ENCODE results near the gene RAB6D.

The RAB6D gene

DNA sequence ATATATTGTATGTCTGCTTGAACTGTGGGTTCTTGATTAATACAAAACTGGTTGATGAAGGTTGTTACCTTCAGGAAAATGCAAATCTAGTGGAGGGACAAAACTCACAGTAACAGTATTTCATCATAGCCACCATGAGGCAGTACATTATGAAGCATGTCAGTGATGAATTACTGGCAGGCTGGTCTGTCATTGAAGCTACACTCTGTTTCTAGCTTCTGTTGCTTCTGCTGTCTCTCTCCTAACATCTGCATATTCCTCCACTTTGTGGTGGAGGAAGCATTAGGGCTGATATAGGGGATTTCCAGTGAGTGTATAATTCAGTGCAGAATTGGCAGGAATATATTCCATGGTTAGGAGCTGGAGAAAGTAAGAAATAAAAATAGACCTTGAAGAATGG lies 44.2 kb upstream of the RAB6D start:
- no peaks in the 10 kb centered on the region for H3K36me3 ChIP-seq (replicated peaks in 1 of 2; ENCODE audit: control insufficient read depth in 2 of 2, insufficient read depth in 2 of 2, low read length in 2 of 2)
- no peak overlapping the region for H3K4me2 ChIP-seq (ENCODE audit: insufficient read depth, low read length, poor library complexity, severe bottlenecking)
- H3K4me1 ChIP-seq (ENCODE audit: control insufficient read depth in 2 of 2, insufficient read depth in 1 of 2, low read depth in 1 of 2, low read length in 2 of 2): no peaks in the 10 kb centered on the region
- H3K27ac ChIP-seq (replicated peaks; ENCODE audit: low read length): no peak overlapping the region
- DNase-seq (ENCODE audit: low spot score): no peak
- no peak overlapping the region for H3K18ac ChIP-seq (ENCODE audit: low read length)
- no peak overlapping the region for H3K4ac ChIP-seq (ENCODE audit: low read length)
- no peaks in the 10 kb centered on the region for H3K79me1 ChIP-seq (ENCODE audit: low read depth, low read length)
- no peak overlapping the region for H2BK5ac ChIP-seq (ENCODE audit: low read length)
- no peak overlapping the region for H3K9ac ChIP-seq (ENCODE audit: low read depth, low read length, poor library complexity)
- H2BK12ac ChIP-seq (ENCODE audit: low read length): no peak overlapping the region
- H2AK5ac ChIP-seq (ENCODE audit: low read depth, low read length): no peak overlapping the region
- H3K9me3 ChIP-seq (replicated peaks in 1 of 2; ENCODE audit: control insufficient read depth in 2 of 2, insufficient read depth in 1 of 2, low read depth in 1 of 2, low read length in 2 of 2): no peaks in the 10 kb centered on the region
- no peak overlapping the region for H4K91ac ChIP-seq (ENCODE audit: low read depth, low read length, poor library complexity)
- no peak overlapping the region for H4K8ac ChIP-seq (ENCODE audit: low read depth, low read length)
- no peak overlapping the region for H3K14ac ChIP-seq (ENCODE audit: low read length)
- no peak overlapping the region for H3K23ac ChIP-seq (ENCODE audit: low read depth, low read length, poor library complexity)
- peaks cover 0 to 32% (median 0%) of the 10 kb centered on the region in 3 experiments for H3K27me3 ChIP-seq (ENCODE audit: control insufficient read depth in 3 of 3, insufficient read depth in 3 of 3, low read depth in 1 of 3, low read length in 3 of 3)
- no peak overlapping the region for H2BK15ac ChIP-seq (ENCODE audit: low read length)
- no peak overlapping the region for H2AFZ ChIP-seq (ENCODE audit: low read length)
- H2BK120ac ChIP-seq (ENCODE audit: low read depth, low read length): no peak overlapping the region
- H3K4me3 ChIP-seq (ENCODE audit: low read length in 2 of 2): no peak overlapping the region

DNA sequence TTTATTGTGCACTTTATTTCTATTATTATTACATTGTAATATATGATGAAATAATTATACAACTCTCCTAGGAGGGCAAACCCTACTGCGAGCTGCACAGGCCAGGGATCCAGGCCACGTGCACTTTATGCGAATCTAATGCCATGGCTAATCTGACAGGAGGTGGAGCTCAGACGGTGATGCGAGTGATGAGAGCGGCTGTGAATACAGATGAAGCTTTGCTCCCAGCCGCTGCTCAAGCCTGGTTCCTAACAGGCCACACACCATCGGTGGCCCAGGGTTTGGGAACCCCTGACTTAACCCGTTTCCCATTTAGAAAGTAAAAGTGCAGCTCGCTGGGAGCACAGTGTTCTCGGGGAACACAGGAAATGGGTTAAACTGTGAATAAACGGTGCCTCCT lies 40.8 kb upstream of the RAB6D start:
- Histone ChIP-seq H2AK5ac (ENCODE audit: low read depth, low read length) (peak overlapping the region; percentile 6), H4K8ac (ENCODE audit: low read depth, low read length) (no peak overlapping the region), H2BK120ac (ENCODE audit: low read depth, low read length) (no peak overlapping the region), H3K14ac (ENCODE audit: low read length) (no peak overlapping the region), H2BK12ac (ENCODE audit: low read length) (no peak overlapping the region), H3K79me1 (ENCODE audit: low read depth, low read length) (no peaks in the 10 kb centered on the region), H3K9ac (ENCODE audit: low read depth, low read length, poor library complexity) (no peak overlapping the region), H3K4me3 (ENCODE audit: low read length in 2 of 2) (no peak overlapping the region), H3K18ac (ENCODE audit: low read length) (peak overlapping the region; percentile 5), H2AFZ (ENCODE audit: low read length) (no peak overlapping the region), H3K23ac (ENCODE audit: low read depth, low read length, poor library complexity) (no peak overlapping the region), H3K4me1 (ENCODE audit: control insufficient read depth in 2 of 2, insufficient read depth in 1 of 2, low read depth in 1 of 2, low read length in 2 of 2) (peaks cover 0 to 3% of the 10 kb centered on the region in 2 donors), H2BK15ac (ENCODE audit: low read length) (no peak overlapping the region), H4K91ac (ENCODE audit: low read depth, low read length, poor library complexity) (no peak overlapping the region), H3K4me2 (ENCODE audit: insufficient read depth, low read length, poor library complexity, severe bottlenecking) (no peak overlapping the region), H3K27me3 (ENCODE audit: control insufficient read depth in 3 of 3, insufficient read depth in 3 of 3, low read depth in 1 of 3, low read length in 3 of 3) (peaks cover 0 to 48% (median 0%) of the 10 kb centered on the region in 3 experiments), H3K36me3 (replicated peaks in 1 of 2; ENCODE audit: control insufficient read depth in 2 of 2, insufficient read depth in 2 of 2, low read length in 2 of 2) (no peaks in the 10 kb centered on the region), H3K4ac (ENCODE audit: low read length) (no peak overlapping the region), H3K27ac (replicated peaks; ENCODE audit: low read length) (no peak overlapping the region), H3K9me3 (replicated peaks in 1 of 2; ENCODE audit: control insufficient read depth in 2 of 2, insufficient read depth in 1 of 2, low read depth in 1 of 2, low read length in 2 of 2) (no peaks in the 10 kb centered on the region), H2BK5ac (ENCODE audit: low read length) (no peak overlapping the region)
- no CpG with 5 or more reads among the region's 12 CpGs for WGBS, 2 donors (ENCODE audit: extremely low coverage in 2 of 2, insufficient read length in 2 of 2, insufficient replicate concordance in 1 of 2)
- no peak for DNase-seq (ENCODE audit: low spot score)

DNA sequence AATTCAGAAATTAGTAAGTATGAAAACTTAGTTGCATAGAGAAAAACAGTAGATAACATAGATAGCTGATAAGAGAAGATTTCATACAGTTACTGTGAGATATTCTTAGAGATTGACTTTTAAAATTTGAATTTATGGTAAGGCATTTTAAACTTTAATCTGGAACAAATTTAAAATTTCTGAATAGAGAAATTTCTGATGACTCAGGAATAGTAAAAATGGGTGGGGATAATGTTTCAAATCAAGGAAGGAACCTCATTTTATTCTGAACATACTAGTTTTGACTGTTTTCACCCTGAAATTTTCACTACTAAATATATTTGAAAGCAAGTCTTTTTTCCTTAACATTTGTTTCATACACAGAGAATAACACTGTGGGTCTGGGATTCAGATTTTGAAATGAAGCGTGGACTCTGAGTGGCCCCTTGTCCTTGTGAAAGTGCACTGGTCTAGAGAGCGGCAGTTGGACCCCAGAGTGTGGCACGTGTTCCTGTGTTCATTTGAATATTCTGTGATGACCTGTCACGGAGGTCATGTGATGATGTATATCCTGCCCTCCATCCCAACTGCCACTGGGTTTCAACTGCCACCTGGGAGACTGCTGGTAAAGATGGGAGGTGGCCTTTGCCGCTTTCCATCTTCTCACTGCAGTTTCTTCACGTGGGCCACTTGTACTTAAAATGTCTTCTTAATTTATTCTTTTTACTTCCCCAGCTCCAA lies 38.5 kb upstream of the RAB6D start:
- H3K4me2 ChIP-seq (ENCODE audit: insufficient read depth, low read length, poor library complexity, severe bottlenecking): no peak overlapping the region
- H3K14ac ChIP-seq (ENCODE audit: low read length): no peak overlapping the region
- no peaks in the 10 kb centered on the region for H3K79me1 ChIP-seq (ENCODE audit: low read depth, low read length)
- H3K27ac ChIP-seq (replicated peaks; ENCODE audit: low read length): no peak overlapping the region
- H2BK120ac ChIP-seq (ENCODE audit: low read depth, low read length): no peak overlapping the region
- DNase-seq (ENCODE audit: low spot score): no peak
- no peak overlapping the region for H3K4ac ChIP-seq (ENCODE audit: low read length)
- no peak overlapping the region for H4K8ac ChIP-seq (ENCODE audit: low read depth, low read length)
- H2AK5ac ChIP-seq (ENCODE audit: low read depth, low read length): no peak overlapping the region
- H3K9ac ChIP-seq (ENCODE audit: low read depth, low read length, poor library complexity): no peak overlapping the region
- H2BK5ac ChIP-seq (ENCODE audit: low read length): no peak overlapping the region
- H2BK12ac ChIP-seq (ENCODE audit: low read length): no peak overlapping the region
- no peak overlapping the region for H2AFZ ChIP-seq (ENCODE audit: low read length)
- H3K36me3 ChIP-seq (replicated peaks in 1 of 2; ENCODE audit: control insufficient read depth in 2 of 2, insufficient read depth in 2 of 2, low read length in 2 of 2): no peaks in the 10 kb centered on the region
- H3K18ac ChIP-seq (ENCODE audit: low read length): no peak overlapping the region
- no CpG with 5 or more reads among the region's 6 CpGs for WGBS, 2 donors (ENCODE audit: extremely low coverage in 2 of 2, insufficient read length in 2 of 2, insufficient replicate concordance in 1 of 2)
- no peak overlapping the region for H2BK15ac ChIP-seq (ENCODE audit: low read length)
- no peak overlapping the region for H4K91ac ChIP-seq (ENCODE audit: low read depth, low read length, poor library complexity)
- H3K23ac ChIP-seq (ENCODE audit: low read depth, low read length, poor library complexity): no peak overlapping the region
- no peak overlapping the region for H3K4me3 ChIP-seq (ENCODE audit: low read length in 2 of 2)
- no peaks in the 10 kb centered on the region for H3K9me3 ChIP-seq (replicated peaks in 1 of 2; ENCODE audit: control insufficient read depth in 2 of 2, insufficient read depth in 1 of 2, low read depth in 1 of 2, low read length in 2 of 2)
- peaks cover 0 to 41% (median 0%) of the 10 kb centered on the region in 3 experiments for H3K27me3 ChIP-seq (ENCODE audit: control insufficient read depth in 3 of 3, insufficient read depth in 3 of 3, low read depth in 1 of 3, low read length in 3 of 3)
- peaks cover 0 to 3% of the 10 kb centered on the region in 2 donors for H3K4me1 ChIP-seq (ENCODE audit: control insufficient read depth in 2 of 2, insufficient read depth in 1 of 2, low read depth in 1 of 2, low read length in 2 of 2)

DNA sequence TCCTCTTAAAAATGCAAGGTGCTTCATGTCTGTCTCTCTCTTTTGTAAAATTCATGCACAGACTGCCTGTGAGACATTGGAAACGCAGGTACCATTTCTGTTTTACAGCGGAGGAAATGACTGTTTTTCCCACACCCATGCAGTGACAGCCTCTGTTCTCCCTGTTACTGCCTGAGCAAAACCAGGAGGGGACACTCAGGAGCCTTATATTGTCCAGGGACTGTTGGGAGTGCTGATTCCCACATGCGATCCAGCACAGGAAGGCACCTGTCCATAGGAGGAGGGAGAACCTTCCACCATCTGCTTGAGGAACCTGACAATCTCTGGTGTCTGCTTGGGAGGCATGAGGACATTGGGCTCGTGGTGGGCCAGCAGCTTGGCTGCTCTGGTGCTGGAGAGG lies 36.9 kb upstream of the RAB6D start:
- Histone ChIP-seq H3K79me1 (ENCODE audit: low read depth, low read length) (no peaks in the 10 kb centered on the region), H3K9ac (ENCODE audit: low read depth, low read length, poor library complexity) (peak overlapping the region; percentile 32), H3K27ac (replicated peaks; ENCODE audit: low read length) (no peak overlapping the region), H2BK5ac (ENCODE audit: low read length) (no peak overlapping the region), H2BK12ac (ENCODE audit: low read length) (no peak overlapping the region), H3K4me2 (ENCODE audit: insufficient read depth, low read length, poor library complexity, severe bottlenecking) (no peak overlapping the region), H3K4me1 (ENCODE audit: control insufficient read depth in 2 of 2, insufficient read depth in 1 of 2, low read depth in 1 of 2, low read length in 2 of 2) (peaks cover 0 to 3% of the 10 kb centered on the region in 2 donors), H3K27me3 (ENCODE audit: control insufficient read depth in 3 of 3, insufficient read depth in 3 of 3, low read depth in 1 of 3, low read length in 3 of 3) (peaks cover 0 to 26% (median 0%) of the 10 kb centered on the region in 3 experiments), H3K18ac (ENCODE audit: low read length) (no peak overlapping the region), H2BK120ac (ENCODE audit: low read depth, low read length) (no peak overlapping the region), H3K23ac (ENCODE audit: low read depth, low read length, poor library complexity) (no peak overlapping the region), H2AFZ (ENCODE audit: low read length) (no peak overlapping the region), H4K91ac (ENCODE audit: low read depth, low read length, poor library complexity) (no peak overlapping the region), H4K8ac (ENCODE audit: low read depth, low read length) (no peak overlapping the region), H3K14ac (ENCODE audit: low read length) (no peak overlapping the region), H3K4me3 (ENCODE audit: low read length in 2 of 2) (no peak overlapping the region), H2BK15ac (ENCODE audit: low read length) (no peak overlapping the region), H2AK5ac (ENCODE audit: low read depth, low read length) (no peak overlapping the region), H3K9me3 (replicated peaks in 1 of 2; ENCODE audit: control insufficient read depth in 2 of 2, insufficient read depth in 1 of 2, low read depth in 1 of 2, low read length in 2 of 2) (no peaks in the 10 kb centered on the region), H3K4ac (ENCODE audit: low read length) (no peak overlapping the region), H3K36me3 (replicated peaks in 1 of 2; ENCODE audit: control insufficient read depth in 2 of 2, insufficient read depth in 2 of 2, low read length in 2 of 2) (no peaks in the 10 kb centered on the region)
- no CpG with 5 or more reads among the region's 4 CpGs for WGBS, 2 donors (ENCODE audit: extremely low coverage in 2 of 2, insufficient read length in 2 of 2, insufficient replicate concordance in 1 of 2)
- DNase-seq (ENCODE audit: low spot score): no peak
